ENCODE measurements around the gene GPC6. TPM values are rescaled to one million over a fixed set of nuclear protein-coding genes. Genes with fewer than 3 reads are reported as not detected.
A peak's percentile ranks its signal among the peaks of the same experiment; 100 is the strongest.

GPC6 gene
- polyA plus RNA-seq, 2 of the 4 experiments (the other 2 are of a cell fraction) = 8.0 to 14.4 TPM

DNA sequence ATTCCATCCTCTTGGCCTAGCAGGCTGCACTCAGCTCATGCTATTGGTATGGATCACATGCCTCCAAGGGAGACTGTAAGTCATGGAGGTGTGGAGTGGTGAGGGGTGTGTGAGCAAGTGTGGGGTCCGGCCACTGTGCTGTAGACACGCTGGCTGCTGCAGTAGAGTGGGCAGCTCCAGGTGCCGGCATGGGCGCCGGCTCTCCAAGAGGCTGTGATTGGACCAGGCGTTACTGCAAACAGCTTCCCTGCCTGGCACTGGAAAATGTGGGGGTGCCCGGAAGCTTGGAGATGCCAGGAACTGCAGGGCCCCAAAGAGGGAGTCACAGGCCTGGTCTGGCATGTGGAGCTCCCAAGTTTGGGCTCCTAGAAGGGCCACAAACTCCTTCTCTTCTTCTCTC is 245.7 kb downstream of the GPC6 start (continued):
- TF ChIP-seq, protein P1, sequence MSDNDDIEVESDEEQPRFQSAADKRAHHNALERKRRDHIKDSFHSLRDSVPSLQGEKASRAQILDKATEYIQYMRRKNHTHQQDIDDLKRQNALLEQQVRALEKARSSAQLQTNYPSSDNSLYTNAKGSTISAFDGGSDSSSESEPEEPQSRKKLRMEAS (IDR thresholded peaks at IDR 0.05) = no peak

DNA sequence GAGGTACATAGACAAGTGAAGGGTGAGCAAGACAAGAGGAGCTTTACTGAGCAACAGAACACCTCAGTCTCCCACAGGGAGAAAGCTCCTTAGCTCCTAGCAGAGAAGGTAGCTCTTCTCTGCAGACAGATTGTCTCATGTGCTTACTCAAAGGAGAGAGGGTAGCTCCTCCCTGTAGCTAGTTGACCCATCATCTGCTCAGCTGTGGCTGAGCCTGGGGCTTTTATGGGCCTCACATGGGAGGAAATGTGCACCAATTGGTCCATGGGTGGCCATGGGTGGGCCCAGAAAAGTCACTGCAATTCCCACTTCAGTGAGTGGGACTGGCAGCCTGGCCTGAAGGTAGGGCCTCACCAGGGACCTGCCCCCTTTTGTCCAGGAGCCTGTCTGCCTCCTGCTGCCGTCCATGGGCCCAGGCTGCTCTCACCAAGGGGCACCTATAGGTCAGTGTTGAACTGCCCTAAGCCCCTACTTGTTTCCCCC is 246.2 kb downstream of the GPC6 start:
- DNase-seq (ENCODE audit: low read depth in 1 of 2, low spot score in 1 of 2) (no peak), FAIRE-seq (no peak), ATAC-seq (no peak)
- Histone ChIP-seq H3K27ac (no peak overlapping the region), H3K4me3 (no peak overlapping the region), H3K4me1 (no peaks in the 10 kb centered on the region), H3K9me3 (no peaks in the 10 kb centered on the region), H3K4me2 (no peak overlapping the region)
- TF ChIP-seq RCOR1 (IDR thresholded peaks at IDR 0.05; ENCODE audit: low read depth, low read length) (no peak), ZC3H11A (IDR thresholded peaks at IDR 0.05) (no peak), MAFK (IDR thresholded peaks at IDR 0.05; ENCODE audit: partially characterized antibody) (no peak), PHF8 (IDR thresholded peaks at IDR 0.05; ENCODE audit: borderline replicate concordance, low read depth) (no peak), NR3C1 (IDR thresholded peaks at IDR 0.05) (no peak), JUNB (IDR thresholded peaks at IDR 0.05) (no peak), NFE2L2 (conservative IDR thresholded peaks at IDR 0.05; ENCODE audit: low read length) (no peak)
- TF ChIP-seq, protein P2, sequence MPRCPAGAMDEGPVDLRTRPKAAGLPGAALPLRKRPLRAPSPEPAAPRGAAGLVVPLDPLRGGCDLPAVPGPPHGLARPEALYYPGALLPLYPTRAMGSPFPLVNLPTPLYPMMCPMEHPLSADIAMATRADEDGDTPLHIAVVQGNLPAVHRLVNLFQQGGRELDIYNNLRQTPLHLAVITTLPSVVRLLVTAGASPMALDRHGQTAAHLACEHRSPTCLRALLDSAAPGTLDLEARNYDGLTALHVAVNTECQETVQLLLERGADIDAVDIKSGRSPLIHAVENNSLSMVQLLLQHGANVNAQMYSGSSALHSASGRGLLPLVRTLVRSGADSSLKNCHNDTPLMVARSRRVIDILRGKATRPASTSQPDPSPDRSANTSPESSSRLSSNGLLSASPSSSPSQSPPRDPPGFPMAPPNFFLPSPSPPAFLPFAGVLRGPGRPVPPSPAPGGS (IDR thresholded peaks at IDR 0.05) = no peak
- CTCF ChIA-PET = no interaction called here
- POLR2A ChIA-PET = no interaction called here
- no CpG with 5 or more reads among the region's 1 CpG for WGBS (ENCODE audit: missing lambda C conversion rate)

DNA sequence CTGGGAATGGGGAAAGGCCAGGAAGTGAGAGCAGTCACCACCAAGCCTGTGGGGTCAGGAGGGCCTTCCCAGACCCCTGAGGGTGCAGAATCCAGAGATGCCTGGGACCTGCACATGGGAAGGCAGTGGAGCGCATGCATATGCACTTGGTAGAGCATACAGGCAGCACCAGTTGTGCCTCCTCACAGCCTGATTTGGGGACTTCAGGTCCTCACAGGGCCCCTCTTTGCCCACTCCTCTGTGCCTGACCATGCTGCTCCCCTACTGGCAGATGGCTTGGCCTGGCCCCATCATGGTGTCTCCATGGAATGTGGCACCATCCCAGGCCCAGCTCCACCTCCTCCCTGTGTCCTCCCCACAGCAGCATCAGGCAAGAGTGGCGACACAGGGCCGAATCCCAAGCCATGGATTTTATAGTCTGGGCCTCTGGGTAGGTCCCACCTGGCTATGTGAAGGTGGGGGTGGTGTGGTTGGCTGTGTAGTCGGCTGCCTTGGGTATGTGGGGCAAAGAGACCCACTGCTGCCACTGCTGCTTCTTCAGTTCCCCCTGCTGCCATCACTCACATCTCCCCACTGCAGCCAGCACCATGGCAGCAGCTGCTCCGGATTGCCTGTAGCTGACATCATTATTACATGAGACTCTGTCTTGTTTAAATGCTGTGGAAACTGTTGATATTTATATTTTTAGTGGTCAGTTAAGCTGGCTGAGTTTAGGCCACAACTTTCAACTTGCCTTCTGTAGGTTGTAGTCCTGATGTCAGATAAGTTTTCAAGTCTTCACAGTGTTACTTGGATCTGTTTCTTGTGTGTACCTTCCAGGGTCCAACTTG is 247.0 kb downstream of the GPC6 start:
- ChIA-PET CTCF (interaction anchor here (1.5 kb wide), 1 partner anchor 11 kb away, joined by 3 read pairs; no protein-coding TSS in a partner anchor), POLR2A (no interaction called here)
- ATAC-seq = peak in 1 of 2 experiments; percentile 19; a peak in 1 of 6 replicates
- FAIRE-seq = no peak
- no peak overlapping the region for H3K4me2 ChIP-seq
- WGBS (ENCODE audit: missing lambda C conversion rate) = 55% methylated on average over 2 of the region's 5 CpGs
- H3K27ac ChIP-seq = no peak overlapping the region
- no peaks in the 10 kb centered on the region for H3K4me1 ChIP-seq
- TF ChIP-seq BHLHE40 (IDR thresholded peaks at IDR 0.05; ENCODE audit: low read depth, low read length) (no peak), POLR2AphosphoS2 (conservative IDR thresholded peaks at IDR 0.05; ENCODE audit: low read length) (no peak), ZNF302 (CRISPR knock-in tag; IDR thresholded peaks at IDR 0.05) (no peak), EHMT2 (IDR thresholded peaks at IDR 0.05; ENCODE audit: low read depth) (no peak), CBX2 (IDR thresholded peaks at IDR 0.05; ENCODE audit: borderline replicate concordance, low read depth) (no peak), SMC3 (IDR thresholded peaks at IDR 0.05) (no peak)
- TF ChIP-seq, protein P1 (IDR thresholded peaks at IDR 0.05) = no peak
- TF ChIP-seq, protein P3, sequence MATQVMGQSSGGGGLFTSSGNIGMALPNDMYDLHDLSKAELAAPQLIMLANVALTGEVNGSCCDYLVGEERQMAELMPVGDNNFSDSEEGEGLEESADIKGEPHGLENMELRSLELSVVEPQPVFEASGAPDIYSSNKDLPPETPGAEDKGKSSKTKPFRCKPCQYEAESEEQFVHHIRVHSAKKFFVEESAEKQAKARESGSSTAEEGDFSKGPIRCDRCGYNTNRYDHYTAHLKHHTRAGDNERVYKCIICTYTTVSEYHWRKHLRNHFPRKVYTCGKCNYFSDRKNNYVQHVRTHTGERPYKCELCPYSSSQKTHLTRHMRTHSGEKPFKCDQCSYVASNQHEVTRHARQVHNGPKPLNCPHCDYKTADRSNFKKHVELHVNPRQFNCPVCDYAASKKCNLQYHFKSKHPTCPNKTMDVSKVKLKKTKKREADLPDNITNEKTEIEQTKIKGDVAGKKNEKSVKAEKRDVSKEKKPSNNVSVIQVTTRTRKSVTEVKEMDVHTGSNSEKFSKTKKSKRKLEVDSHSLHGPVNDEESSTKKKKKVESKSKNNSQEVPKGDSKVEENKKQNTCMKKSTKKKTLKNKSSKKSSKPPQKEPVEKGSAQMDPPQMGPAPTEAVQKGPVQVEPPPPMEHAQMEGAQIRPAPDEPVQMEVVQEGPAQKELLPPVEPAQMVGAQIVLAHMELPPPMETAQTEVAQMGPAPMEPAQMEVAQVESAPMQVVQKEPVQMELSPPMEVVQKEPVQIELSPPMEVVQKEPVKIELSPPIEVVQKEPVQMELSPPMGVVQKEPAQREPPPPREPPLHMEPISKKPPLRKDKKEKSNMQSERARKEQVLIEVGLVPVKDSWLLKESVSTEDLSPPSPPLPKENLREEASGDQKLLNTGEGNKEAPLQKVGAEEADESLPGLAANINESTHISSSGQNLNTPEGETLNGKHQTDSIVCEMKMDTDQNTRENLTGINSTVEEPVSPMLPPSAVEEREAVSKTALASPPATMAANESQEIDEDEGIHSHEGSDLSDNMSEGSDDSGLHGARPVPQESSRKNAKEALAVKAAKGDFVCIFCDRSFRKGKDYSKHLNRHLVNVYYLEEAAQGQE (IDR thresholded peaks at IDR 0.05) = no peak
- TF ChIP-seq, protein P4, sequence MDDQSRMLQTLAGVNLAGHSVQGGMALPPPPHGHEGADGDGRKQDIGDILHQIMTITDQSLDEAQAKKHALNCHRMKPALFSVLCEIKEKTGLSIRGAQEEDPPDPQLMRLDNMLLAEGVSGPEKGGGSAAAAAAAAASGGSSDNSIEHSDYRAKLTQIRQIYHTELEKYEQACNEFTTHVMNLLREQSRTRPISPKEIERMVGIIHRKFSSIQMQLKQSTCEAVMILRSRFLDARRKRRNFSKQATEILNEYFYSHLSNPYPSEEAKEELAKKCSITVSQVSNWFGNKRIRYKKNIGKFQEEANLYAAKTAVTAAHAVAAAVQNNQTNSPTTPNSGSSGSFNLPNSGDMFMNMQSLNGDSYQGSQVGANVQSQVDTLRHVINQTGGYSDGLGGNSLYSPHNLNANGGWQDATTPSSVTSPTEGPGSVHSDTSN (IDR thresholded peaks at IDR 0.05) = no peak
- TF ChIP-seq, protein P5, sequence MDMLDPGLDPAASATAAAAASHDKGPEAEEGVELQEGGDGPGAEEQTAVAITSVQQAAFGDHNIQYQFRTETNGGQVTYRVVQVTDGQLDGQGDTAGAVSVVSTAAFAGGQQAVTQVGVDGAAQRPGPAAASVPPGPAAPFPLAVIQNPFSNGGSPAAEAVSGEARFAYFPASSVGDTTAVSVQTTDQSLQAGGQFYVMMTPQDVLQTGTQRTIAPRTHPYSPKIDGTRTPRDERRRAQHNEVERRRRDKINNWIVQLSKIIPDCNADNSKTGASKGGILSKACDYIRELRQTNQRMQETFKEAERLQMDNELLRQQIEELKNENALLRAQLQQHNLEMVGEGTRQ (IDR thresholded peaks at IDR 0.05) = no peak
- TF ChIP-seq, protein P6, sequence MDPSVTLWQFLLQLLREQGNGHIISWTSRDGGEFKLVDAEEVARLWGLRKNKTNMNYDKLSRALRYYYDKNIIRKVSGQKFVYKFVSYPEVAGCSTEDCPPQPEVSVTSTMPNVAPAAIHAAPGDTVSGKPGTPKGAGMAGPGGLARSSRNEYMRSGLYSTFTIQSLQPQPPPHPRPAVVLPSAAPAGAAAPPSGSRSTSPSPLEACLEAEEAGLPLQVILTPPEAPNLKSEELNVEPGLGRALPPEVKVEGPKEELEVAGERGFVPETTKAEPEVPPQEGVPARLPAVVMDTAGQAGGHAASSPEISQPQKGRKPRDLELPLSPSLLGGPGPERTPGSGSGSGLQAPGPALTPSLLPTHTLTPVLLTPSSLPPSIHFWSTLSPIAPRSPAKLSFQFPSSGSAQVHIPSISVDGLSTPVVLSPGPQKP (IDR thresholded peaks at IDR 0.05; ENCODE audit: low read depth, low read length) = no peak
- H3K4me3 ChIP-seq = no peak overlapping the region
- H3K9me3 ChIP-seq = no peaks in the 10 kb centered on the region
- DNase-seq (ENCODE audit: low read depth in 1 of 2, low spot score in 1 of 2) = no peak

Data from A549 (cell line).